Left cardiac atrium (tissue), 4 donors: ENCODE data around the gene KLF15. TPM values are rescaled to one million over a fixed set of nuclear protein-coding genes. Genes with fewer than 3 reads are reported as not detected.
A peak's percentile ranks its signal among the peaks of the same experiment; 100 is the strongest.

ENCODE experiments used
- ATAC-seq, 2 donors: fragments of 200-7000 bp; cut with Tn5 transposase; one replicate each; pipeline ENCODE4 v1.9.1; 2020; ENCODE audit warnings: mild to moderate bottlenecking in 2 of 2, moderate library complexity in 2 of 2
- DNase-seq: peaks from one replicate; pipeline ENCODE4 v3.0.0-alpha.2; 2020
- intact Hi-C, 2 donors: fragments of 100-400 bp; cut with DNase I; formaldehyde crosslinking; loops; one replicate each; pipeline versions ENCODE4 v1.14.1 to v1.15.1; 2022 to 2023
- total RNA-seq, 2 donors: library from RNA; stranded (reverse); fragmentation: NEBNext Ultra II Directional; extraction: Animal tissue kit (Norgen Biotek cat#: 25700); gene quantifications; one replicate each; pipeline ENCODE4 v1.2.1, GENCODE V29; 2021
- donor health status: DM: no; HTN: yes; CAD: no.
- donor health status: DM: no; HTN: yes; CAD: no; lungs with severe emphysema.
- donor health status: DM: yes; HTN: yes; CAD: no.
- donor health status: Dilated cardiomyopathy.

Gene KLF15
- total RNA-seq, 2 donors from 2014 or later, result 23.8 to 32.4 TPM

DNA sequence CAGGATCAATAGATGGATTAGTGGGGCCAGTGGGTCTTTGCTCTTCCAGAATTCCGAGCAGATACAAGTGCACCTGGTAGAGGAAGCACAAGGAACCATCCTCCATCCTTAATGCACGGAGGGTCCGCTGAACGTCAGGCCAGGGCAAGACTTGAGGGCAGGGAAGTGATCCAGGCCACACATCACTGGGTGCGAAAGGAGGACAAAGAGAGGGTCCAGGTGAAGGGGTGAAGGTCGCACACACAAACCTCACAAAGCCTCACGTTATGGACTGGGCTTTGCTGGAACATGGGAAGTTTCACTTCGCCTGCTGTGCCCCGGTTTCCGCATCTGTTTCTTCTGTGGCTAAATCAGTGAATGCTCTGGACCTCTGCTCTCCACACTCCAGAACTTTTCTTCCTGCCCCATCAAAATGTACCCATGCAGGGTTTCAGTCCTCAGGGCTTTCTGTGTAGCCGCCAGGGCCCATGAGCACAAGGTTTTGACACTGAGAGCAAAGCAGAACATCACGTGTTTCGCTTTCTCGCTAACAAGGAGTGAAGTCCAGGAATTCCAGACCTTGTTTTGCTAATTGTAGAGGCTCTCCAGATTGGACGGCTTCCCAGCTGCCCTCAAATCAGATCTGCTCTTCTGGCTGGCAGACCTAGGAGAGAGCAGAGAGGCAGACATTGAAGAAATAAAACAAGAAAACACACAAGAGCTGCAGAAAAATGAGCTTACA, 56.3 kb downstream of the KLF15 start:
- ATAC-seq (peak; percentile 92 to 98), DNase-seq (peak; percentile 68)
- intact Hi-C loops, result no loop called here

DNA sequence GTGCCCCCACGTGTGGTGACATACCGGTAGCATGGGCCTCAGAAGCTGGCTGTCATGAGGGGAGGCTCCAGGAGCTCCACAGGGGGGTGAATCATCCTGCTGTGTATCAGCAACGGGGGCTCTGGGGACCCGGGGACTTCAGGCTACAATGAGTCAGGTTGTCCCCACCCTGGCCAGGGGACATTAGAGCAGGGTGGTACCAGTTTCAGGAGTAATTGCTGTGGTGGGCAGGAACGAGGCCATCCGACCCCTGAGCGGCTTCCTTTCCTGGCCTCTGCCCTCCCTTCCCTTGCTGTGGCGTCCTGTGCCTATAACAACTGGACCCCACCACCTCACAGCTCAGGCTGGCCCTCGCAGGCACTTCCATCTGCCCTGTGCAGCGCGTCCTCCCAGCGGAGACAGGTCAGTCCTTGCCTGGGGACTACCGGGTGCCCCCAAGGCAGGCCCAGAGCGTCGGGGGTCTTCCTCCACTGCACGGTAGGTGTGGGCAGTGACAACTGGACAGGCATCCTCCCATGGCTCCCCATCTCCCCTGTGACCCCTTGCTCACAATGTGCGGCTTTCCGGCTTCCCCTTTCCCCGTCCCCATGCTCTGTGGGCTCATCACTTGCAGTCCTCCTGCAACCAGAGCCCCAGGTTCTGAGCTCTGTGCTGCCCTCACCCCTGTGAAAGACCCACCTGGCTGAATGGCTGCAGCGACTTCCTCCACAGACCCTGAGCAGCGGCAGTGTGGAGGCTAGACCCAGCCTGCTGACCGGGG, 57.0 kb downstream of the KLF15 start:
- intact Hi-C loops, result no loop called here

DNA sequence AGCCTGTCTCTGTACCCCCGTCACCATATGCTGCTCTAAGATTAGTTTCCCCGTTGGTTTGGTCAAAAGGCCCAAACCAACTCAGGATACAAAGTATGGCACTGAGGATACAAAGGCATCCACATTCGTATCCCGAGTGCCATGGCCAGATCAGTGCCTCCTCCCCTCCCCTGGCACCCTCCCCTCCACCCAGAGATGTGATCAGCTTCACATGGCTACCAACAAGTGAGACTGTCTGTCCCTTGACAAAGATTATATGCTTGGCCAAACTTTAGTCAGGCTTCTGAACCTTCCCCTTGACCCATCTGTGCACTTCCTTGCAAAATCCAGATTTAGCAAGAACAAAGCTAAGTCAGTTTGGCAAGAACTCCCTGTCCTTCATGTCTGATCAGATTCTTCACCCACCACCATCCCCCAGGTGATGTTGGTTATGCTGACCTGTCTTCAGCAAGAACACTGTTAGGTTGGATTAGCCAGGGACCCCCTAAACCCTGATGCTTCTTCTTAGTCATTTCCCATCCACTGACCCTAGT, 61.7 kb downstream of the KLF15 start:
- no peak for DNase-seq
- peak in 1 of 2 donors; percentile 63 for ATAC-seq
- intact Hi-C loops, result loop anchor here in 1 of 2 donors (10.0 kb wide), 1 partner anchor 49 kb away; no protein-coding TSS in a partner anchor

More for the DNA sequence above, 57.0 kb downstream of the KLF15 start:
- ATAC-seq, result peak in 1 of 2 donors; percentile 25
- no peak for DNase-seq

DNA sequence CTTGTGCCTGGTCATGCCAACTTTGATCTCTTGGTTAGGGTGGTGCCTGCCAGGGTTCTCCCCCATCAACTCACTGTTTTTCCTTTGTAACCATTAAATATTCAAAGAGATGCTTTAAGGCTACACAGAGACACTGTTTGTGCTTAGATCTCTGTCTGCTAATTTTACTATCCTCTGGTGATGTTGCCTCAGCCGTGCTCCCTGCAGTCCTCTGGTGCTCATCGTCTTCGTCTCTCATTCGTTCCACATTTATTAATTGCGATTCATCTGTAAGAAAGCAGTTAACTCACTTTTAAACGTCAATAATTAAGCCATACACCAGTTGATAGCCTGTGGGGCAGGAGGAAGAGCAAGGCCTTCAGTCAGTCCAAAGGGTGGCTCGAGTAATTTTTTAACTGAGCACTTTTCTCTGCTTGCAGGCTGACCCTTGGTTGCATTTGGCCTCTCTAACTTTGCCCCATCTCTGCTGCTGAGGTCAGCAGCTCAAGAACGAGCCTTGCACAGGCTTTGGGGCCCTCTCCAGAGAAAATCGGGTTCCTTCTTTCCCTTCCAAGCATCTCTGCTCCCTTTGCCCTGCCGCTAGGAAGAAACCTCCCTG, 62.9 kb downstream of the KLF15 start:
- DNase-seq, result no peak
- intact Hi-C loops, result loop anchor here in 1 of 2 donors (10.0 kb wide), 1 partner anchor 50 kb away; no protein-coding TSS in a partner anchor
- ATAC-seq, result peak in 1 of 2 donors; percentile 62

DNA sequence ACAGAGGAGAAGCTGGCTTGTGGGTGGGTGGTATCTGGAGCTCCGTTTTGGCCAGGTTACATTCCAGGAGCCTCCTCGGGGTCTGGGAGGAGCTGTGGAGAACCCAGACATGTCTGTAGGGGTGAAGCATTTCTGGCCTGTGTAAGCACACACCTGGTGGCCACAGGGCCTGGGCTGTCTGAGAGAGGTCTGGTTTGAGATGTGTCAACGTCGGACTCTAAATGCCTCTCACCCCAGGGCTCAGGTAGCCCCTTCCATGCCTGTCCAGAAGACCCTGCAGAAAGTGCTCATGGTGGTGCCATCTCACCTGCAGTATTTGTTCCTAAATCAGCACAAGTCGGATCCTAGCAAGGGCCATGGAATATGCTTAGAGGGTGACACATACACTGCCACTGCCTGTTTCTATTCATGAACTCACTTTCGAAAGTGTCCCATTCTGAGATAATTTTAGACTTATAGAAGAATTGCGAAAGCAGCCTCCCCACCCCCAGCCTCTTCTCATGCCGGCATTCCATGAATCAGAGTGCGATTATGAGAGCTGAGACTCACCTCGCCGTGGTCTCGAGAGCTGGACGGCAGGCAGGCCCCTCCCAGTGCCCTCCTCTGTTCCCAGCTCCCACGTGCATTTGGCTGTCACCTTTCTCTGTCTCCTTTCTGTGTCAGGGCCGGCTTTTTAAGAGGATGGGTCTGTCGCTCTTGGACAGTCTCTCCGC, 63.7 kb downstream of the KLF15 start:
- ATAC-seq, result peak; percentile 62 to 92
- intact Hi-C loops, result loop anchor here in 1 of 2 donors (10.0 kb wide), 1 partner anchor 51 kb away; no protein-coding TSS in a partner anchor
- peak; percentile 73 for DNase-seq

Other genes with a start within 250 kb of the KLF15 start
- 10 to 100 TPM; 20.2 to 22.9 TPM for gene ALDH1L1, start 176.8 kb downstream of the KLF15 start, total RNA-seq
- not detected for gene CFAP100, start 37.5 kb upstream of the KLF15 start, total RNA-seq
- 10 to 100 TPM; 15.7 to 20.7 TPM for gene ZXDC, start 118.5 kb upstream of the KLF15 start, total RNA-seq
- gene UROC1, start 160.4 kb upstream of the KLF15 start, total RNA-seq, result not detected
- gene CHST13, start 166.7 kb upstream of the KLF15 start, total RNA-seq, result under 1 TPM; 0.60 to 0.74 TPM
- not detected for gene C3orf22, start 201.5 kb upstream of the KLF15 start, total RNA-seq